ENCODE data around the gene SMPD2.
A peak's percentile ranks its signal among the peaks of the same experiment; 100 is the strongest.

The SMPD2 gene

DNA sequence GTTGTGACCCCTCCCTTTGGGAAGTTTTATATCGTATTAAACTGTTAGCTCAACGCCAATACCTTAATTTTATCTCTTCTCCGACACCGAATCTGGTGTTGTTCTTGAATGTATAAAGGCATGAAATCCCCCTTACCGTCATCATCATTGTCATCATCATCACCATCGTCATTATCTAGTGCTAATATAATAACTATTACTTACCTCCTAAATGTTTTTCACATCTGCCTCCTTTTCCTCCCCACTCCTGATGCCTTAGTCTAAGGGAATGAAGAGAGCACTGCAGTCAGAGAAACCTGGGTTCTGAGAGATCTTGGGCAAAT lies 43.2 kb downstream of the SMPD2 start:
- DNase-seq (ENCODE audit: low spot score), result no peak

DNA sequence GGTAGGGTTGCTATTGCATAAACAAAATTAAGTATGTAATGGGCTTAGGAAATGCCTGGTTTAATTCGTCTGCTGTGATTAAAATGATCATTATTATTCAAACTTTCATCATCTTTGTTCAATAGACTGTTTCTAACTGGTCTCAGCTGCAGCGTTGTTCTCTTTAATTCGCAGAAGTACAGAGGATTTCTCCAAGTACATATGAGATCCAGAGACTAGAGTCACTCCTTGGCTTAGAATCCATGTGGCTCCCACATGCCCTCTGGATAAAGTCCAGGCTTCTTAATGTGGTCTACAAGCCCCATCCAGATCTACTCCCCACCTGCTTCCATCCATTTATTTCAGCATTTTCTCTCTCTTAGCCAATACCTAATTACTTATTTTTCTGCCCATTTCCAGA lies 43.6 kb downstream of the SMPD2 start:
- no peak for DNase-seq (ENCODE audit: low spot score)

DNA sequence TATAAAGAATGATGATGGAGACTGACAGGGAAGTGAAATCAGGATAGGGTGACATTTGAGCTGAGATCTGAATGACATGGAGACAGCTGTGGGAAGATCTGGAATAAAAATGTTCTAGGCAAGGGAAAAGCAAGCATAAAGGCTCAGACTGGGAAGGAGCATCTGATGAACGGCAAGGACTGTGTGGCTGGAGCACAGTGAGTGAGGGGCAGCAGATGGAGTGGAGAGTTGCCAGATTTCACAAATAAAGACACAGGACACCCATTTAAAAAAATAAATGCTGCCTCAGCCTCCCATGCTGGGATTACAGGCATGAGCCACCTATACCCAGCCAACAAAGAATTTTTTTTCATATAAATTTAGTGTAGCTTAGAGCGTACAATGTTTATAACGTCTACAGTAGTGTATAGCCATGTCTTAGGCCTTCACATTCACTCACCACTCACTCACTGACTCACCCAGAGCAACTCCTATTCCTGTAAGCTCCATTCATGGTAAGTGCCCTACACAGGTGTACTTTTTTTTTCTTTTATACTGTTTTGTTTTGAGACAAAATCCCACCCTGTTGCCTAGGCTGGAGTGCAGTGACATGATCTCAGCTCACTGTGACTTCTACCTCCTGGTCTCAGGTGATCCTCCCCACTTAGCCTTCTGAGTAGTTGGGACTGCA lies 44.9 kb downstream of the SMPD2 start:
- DNase-seq (ENCODE audit: low spot score), result peak; percentile 10

DNA sequence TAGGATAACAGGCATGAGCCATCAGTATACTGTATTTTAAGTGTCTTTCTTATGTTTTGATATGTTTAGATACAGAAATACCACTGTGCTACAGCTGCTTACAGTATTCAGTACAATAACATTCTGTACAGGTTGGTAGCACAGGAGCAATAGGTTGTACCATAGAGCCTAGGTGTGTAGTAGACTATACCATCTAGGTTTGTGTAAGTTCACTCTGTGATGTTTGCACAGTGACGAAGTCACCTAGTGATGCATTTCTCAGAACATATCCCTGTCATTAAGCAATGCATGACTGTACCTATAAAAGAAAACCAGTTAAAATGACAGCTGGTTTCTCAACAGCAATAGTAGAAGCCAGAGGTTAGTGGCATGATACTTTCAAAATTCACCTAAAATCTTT lies 45.5 kb downstream of the SMPD2 start:
- no peak for DNase-seq (ENCODE audit: low spot score)

DNA sequence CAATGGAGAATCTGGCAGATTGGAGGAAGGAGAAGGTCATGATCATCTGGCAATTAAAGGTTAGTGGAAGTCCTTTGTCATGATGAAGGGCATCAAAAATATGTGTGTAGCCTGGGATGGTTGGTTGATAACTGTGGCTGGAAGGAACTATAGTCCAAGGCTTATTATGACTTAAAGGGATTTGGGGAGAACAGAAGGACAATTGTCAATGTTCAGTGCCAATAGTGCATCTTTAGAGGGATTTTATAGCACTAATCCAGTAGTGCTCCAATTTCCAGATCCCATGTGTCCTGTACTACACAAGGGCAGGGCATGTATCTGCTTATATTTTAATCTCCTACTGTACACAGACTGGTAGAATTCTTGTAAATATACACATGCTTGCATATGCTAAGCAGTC lies 47.5 kb downstream of the SMPD2 start:
- peak; percentile 1 for DNase-seq (ENCODE audit: low spot score)

DNA sequence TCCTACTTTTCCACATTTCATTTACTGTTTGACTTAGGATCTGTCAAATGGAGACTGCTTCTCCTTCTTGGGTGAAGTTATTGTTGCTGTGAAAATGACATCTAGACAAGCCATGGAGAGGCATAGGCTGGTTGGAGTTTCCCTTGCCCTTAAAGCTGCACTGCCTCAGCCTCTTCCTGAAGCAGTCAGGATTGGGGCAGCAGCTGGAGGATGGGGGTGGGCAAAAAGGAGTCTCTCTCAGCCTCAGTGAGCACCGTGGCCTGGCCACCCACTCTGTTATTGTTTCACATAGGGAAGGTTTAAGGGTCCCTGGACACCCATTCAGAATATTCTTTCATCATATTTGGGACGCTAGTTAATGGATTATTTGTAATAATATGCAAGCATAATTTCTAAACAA lies 50.2 kb downstream of the SMPD2 start:
- DNase-seq (ENCODE audit: low spot score), result peak; percentile 40

DNA sequence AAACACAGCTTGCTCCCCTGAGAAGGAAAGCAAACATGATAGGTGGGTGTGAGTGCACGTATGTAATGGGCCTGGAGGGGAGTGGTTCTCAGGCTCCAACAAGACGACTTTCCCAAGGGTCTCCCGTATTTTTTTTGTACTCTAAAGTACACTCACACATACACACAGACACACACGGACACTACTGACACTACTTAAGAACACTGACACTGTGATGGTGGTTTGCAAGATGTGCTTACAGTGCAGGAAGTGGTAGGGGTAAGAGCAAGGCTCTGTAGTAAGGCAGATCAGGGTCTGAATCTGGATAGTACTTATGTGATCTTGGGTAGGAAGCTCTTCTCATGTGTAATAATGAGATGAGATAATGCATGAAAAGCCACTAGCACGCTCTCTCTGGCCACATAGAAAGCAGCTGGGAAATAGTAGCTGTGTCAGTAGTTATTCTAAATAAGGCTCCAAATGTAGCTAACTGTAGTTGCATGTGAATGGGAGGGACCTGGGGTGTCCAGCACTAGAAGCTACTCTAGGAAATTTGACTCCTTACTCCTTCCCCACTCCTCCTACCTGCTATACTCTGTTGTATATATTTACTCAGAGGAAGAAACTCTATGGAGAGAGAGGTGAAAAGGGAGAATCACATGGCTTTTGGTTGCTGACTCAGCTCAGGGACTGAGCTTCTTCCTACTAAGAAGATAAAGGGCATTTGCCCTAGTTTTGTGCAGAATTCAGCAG lies 50.8 kb downstream of the SMPD2 start:
- DNase-seq (ENCODE audit: low spot score), result peak; percentile 33

Measured in ecto neural progenitor cell (in vitro differentiated cells).